Nephron (organoid): Measurements from ENCODE around the gene KCNQ1OT1.
A peak's percentile ranks its signal among the peaks of the same experiment; 100 is the strongest.

Experiments
- H3K27ac Mint-ChIP-seq, 3 experiments: 2 replicates each; pipeline ENCODE4 v1.8.0; 2020; ENCODE audit warnings: mixed read lengths in 3 of 3, mild to moderate bottlenecking in 2 of 3, moderate library complexity in 1 of 3
- H3K27me3 Mint-ChIP-seq: 2 replicates; pipeline ENCODE4 v1.8.0; 2021; ENCODE audit warnings: low read depth, mild to moderate bottlenecking, moderate library complexity, mixed read lengths
- H3K36me3 Mint-ChIP-seq: 2 replicates; pipeline ENCODE4 v1.8.0; 2020; ENCODE audit warnings: low read depth, mixed read lengths
- H3K4me1 Mint-ChIP-seq: 2 replicates; pipeline ENCODE4 v1.8.0; 2020; ENCODE audit warnings: mixed read lengths
- H3K4me3 Mint-ChIP-seq, 3 experiments: 2 replicates each; pipeline ENCODE4 v1.8.0; 2020; ENCODE audit warnings: mild to moderate bottlenecking in 3 of 3, mixed read lengths in 3 of 3, moderate library complexity in 2 of 3
- H3K9me3 Mint-ChIP-seq: 2 replicates; pipeline ENCODE4 v1.8.0; 2020; ENCODE audit warnings: mixed read lengths
- TF ChIP-seq, protein P1 (sequence below), 3 experiments: fragments of 200-600 bp; sonication (generic); IDR thresholded peaks; one replicate each; pipeline ENCODE4 v1.5.0; 2021; ENCODE audit warnings: antibody characterized with exemption in 3 of 3; ENCODE audit not compliant: unreplicated experiment in 3 of 3

KCNQ1OT1 gene

DNA sequence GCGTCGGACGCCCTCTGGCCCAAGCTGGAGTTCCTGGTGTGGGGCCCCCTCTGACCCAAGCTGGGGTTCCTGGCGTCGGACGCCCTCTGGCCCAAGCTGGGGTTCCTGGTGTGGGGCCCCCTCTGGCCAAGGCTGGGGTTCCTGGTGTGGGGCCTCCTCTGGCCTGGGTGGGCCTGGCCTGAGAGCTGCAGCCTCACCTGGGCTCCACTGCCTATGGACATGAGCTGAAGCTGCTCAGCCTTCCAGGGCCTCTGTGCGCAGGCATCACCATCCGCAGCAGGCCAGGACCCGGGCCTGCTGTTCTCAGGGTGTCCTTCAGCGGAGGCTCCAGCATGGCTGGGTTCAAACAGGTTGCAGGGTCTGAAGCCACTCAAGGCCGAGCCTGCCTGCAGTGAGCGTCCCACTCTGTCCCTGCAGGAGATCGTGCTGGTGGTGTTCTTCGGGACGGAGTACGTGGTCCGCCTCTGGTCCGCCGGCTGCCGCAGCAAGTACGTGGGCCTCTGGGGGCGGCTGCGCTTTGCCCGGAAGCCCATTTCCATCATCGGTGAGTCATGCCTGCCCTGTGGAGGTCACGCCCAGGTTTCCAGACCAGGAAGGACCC, 129.5 kb downstream of the KCNQ1OT1 start:
- Mint-ChIP-seq H3K27ac (no peak overlapping the region), H3K9me3 (no peaks in the 10 kb centered on the region), H3K36me3 (no peaks in the 10 kb centered on the region), H3K27me3 (no peaks in the 10 kb centered on the region), H3K4me3 (no peak overlapping the region), H3K4me1 (no peaks in the 10 kb centered on the region)
- TF ChIP-seq, protein P1, sequence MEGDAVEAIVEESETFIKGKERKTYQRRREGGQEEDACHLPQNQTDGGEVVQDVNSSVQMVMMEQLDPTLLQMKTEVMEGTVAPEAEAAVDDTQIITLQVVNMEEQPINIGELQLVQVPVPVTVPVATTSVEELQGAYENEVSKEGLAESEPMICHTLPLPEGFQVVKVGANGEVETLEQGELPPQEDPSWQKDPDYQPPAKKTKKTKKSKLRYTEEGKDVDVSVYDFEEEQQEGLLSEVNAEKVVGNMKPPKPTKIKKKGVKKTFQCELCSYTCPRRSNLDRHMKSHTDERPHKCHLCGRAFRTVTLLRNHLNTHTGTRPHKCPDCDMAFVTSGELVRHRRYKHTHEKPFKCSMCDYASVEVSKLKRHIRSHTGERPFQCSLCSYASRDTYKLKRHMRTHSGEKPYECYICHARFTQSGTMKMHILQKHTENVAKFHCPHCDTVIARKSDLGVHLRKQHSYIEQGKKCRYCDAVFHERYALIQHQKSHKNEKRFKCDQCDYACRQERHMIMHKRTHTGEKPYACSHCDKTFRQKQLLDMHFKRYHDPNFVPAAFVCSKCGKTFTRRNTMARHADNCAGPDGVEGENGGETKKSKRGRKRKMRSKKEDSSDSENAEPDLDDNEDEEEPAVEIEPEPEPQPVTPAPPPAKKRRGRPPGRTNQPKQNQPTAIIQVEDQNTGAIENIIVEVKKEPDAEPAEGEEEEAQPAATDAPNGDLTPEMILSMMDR (IDR thresholded peaks at IDR 0.05; ENCODE audit: unreplicated experiment in 3 of 3): no peak

DNA sequence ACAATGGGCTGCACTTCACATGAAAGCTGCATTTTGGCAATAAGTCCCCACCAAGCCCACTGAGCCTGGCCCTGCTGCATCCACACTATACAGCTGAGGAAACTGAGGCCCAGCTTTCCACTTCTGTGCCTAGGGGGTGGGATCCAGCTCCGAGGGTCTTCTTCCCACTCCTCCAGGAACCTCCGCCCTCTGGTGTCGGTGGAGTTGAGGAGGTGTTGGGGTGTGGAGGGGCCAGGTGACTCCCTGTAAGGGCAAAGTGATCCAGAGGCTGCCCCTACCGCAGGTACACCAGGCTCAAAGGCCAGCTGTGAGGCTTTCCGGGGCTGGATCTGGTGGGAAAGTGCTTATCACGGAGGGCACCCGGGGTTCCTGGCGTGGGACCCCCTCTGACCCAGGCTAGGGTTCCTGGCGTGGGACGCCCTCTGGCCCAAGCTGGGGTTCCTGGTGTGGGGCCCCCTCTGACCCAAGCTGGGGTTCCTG, 130.0 kb downstream of the KCNQ1OT1 start:
- H3K4me1 Mint-ChIP-seq: peaks cover 3% of the 10 kb centered on the region
- TF ChIP-seq, protein P1 (IDR thresholded peaks at IDR 0.05; ENCODE audit: unreplicated experiment in 3 of 3): no peak
- no peaks in the 10 kb centered on the region for H3K36me3 Mint-ChIP-seq
- no peaks in the 10 kb centered on the region for H3K9me3 Mint-ChIP-seq
- H3K27ac Mint-ChIP-seq: no peak overlapping the region
- H3K27me3 Mint-ChIP-seq: no peaks in the 10 kb centered on the region
- no peak overlapping the region for H3K4me3 Mint-ChIP-seq

DNA sequence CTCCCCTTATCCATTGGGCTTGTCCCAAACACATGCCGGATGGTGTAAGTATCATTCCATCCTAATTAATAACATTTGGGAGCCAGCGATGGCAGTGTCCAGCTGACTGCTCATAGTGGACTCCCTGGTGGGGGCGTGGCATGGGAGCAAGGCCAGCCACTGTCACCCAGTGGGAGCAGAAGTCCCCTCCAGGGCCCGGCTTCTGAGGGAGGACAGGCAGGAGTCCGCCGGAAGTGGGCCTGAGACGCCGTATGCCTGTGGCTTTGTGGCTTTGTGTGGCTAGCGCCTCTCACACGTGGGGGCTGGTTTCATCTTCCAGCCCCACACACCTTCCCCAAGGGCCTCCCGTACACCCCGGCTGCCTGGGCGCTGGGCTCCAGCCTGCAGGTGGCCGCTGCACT, 130.5 kb downstream of the KCNQ1OT1 start:
- Mint-ChIP-seq H3K27me3 (no peaks in the 10 kb centered on the region), H3K9me3 (no peaks in the 10 kb centered on the region), H3K4me3 (no peak overlapping the region), H3K27ac (no peak overlapping the region), H3K4me1 (peaks cover 5% of the 10 kb centered on the region), H3K36me3 (no peaks in the 10 kb centered on the region)
- TF ChIP-seq, protein P1 (IDR thresholded peaks at IDR 0.05; ENCODE audit: unreplicated experiment in 3 of 3): no peak

DNA sequence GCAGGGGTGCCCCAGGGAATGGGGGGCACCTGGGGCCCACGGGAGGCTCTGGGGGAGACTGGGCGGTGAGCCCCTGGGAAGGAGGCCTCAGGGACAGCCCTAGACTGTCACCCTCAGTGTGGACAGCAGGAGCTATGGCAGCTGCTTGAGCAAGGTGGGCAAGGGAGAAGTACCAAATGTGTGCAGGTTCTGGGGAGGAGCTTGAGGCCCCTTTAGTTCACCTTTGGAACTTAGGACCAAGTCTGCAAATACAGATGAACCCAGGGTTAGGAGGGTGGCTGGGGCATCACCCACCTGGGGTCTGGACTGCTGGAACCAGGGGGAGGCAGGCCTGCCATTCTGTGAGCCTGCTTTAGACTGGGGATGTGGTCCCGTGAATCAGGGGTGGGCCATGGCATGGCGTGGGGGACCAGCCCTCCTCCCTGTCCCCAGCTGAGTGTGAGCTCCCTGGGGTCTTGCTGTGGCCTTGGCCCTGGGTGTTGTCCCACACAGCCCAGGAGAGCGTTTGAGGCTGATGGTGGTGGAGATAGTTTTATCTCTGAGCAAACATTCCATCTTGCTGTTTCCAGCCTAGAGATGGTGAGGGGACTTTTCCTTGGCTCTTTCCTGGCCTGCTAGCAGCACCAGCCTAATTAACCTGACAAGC, 132.6 kb downstream of the KCNQ1OT1 start:
- no peaks in the 10 kb centered on the region for H3K27me3 Mint-ChIP-seq
- H3K4me1 Mint-ChIP-seq: peaks cover 19% of the 10 kb centered on the region
- TF ChIP-seq, protein P1 (IDR thresholded peaks at IDR 0.05; ENCODE audit: unreplicated experiment in 3 of 3): no peak
- H3K27ac Mint-ChIP-seq: no peak overlapping the region
- no peaks in the 10 kb centered on the region for H3K9me3 Mint-ChIP-seq
- no peak overlapping the region for H3K4me3 Mint-ChIP-seq
- H3K36me3 Mint-ChIP-seq: no peaks in the 10 kb centered on the region

DNA sequence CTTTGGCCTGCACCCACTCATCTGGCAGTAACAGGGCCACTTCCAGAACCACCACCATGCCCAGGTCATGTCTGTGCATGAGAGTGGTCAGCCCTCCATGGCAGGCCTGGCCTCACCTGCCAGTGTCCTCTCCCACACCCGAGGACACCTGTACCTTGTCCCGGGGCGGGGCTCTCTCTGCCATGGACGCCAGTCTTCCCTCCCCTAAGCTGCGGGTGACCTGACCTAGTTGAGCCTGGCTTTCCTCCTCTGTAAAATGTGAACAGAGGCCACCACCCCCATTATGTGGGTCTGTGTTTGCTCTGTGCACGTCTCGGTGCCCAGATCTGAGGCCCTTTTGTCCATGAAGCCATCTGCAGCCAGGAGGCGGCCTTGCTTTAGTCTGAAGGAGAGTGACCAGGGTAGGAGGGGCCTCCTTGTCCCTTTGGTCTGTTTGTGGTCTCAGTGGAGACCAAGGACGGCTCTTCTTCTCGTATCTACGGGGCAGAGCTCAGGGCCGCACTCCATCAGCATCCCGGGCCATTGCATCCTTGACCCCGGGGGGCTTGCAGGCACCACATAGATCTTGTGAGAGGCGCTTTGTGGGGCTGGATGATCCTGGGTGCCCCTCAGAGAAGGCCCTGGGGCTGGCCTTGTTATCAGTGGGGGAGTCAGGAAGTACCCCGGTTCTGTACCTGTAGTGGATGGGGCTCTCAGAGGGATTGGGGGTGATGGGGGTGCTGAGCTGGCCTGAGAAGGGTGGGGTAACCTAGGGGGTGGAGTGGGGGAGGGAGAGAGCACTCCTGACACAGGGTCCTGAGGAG, 133.4 kb downstream of the KCNQ1OT1 start:
- no peak overlapping the region for H3K4me3 Mint-ChIP-seq
- peaks cover 19% of the 10 kb centered on the region for H3K4me1 Mint-ChIP-seq
- H3K9me3 Mint-ChIP-seq: no peaks in the 10 kb centered on the region
- H3K36me3 Mint-ChIP-seq: no peaks in the 10 kb centered on the region
- no peaks in the 10 kb centered on the region for H3K27me3 Mint-ChIP-seq
- H3K27ac Mint-ChIP-seq: peak overlapping the region in 1 of 3 experiments; percentile 70
- TF ChIP-seq, protein P1 (IDR thresholded peaks at IDR 0.05; ENCODE audit: unreplicated experiment in 3 of 3): no peak
